ENCODE results near the gene RPL11. TPM values are rescaled to one million over a fixed set of nuclear protein-coding genes. Genes with fewer than 3 reads are reported as not detected.
A peak's percentile ranks its signal among the peaks of the same experiment; 100 is the strongest.
"Not testable (repeated sequence)": the region's sequence is repeated elsewhere in the genome, so short reads cannot be mapped to it uniquely, and the experiment has no call there.

RPL11 gene
- total RNA-seq, 1 experiment from 2014 or later = 757 TPM

DNA sequence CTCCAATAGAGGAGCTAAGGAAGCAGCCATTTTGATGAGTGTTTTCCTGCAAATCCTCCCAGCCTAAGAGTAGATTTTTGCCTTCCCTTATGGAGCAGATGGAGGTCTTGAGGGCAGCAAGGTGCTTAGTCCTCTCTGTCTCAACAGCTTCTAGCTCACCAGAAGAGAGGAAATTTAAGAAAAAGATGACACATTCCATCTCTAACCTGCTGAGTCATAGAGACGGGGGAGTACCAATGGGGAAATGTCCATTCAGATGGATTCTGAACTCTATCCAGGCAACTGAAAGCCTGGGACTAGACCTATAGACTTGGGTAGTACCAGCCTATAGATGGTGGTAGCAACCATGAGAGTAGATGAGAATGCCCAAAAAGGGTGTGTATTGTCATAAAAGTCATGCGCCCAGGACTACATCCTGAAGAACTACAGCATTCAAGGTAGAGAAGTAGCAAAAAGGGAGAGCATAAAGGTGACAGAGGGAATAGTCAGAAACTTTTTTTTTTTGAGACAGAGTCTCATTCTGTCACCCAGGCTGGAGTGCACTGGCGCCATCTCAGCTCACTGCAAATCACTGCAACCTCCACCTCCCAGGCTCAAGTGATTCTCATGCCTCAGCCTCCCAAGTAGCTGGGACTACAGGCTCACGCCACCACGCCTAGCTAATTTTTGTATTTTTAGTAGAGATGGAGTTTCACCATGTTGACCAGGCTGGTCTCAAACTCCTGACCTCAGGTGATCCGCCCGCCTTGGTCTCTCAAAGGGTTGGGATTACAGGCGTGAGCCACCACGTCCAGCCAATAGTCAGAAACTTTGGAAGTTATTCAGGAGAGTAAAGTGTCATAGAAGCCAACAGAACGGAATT is 41.0 kb downstream of the RPL11 start:
- DNase-seq (ENCODE audit: low read depth) = peak; percentile 37

DNA sequence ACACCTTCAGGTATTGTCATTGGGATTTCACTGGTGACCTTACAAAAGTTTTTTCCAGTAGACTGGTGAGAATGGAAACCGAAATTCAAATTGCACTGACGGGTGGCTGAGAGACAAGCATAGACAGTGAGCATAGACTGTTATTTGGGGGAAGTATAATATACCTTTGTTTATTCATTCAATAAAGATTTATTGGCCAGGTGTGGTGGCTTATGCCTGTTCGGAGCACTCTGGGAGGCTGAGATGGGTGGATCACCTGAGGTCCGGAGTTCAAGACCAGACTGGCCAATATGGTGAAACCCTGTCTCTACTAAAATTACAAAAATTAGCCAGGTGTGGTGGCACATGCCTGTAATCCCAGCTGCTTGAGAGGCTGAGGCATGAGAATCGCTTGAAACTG is 41.7 kb downstream of the RPL11 start:
- DNase-seq (ENCODE audit: low read depth) = not testable (repeated sequence)

DNA sequence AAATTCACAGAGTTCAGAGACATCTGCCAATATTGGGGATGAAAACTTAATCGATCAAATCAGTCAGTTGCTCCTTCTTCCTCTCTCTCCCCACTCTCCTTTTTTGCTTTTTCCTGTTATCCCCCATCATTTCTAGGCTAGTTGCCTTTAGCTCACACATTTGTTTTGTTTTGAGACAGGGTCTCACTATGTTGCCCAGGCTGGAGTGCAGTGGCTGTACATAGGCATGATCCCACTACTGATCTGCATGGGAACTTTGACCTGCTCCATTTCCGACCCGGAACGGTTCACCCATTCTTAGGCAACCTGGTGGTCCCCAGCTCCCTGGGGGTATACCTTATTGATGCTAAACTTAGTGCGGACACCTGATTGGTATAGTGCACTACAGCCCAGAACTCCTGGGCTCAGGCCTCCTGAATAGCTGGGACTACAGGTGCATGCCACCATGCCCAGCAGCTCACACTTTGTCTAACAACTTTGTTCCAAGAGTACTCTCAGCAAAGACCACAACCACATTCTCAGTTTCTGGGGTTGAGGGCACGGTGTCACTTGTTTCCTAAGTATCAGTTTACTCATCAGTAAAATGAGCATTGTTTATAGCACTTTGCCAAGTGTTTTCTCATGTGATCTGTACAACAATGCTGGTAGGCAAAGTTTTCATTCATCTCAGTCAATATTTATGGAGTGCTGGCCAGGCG is 45.0 kb downstream of the RPL11 start:
- no peak for DNase-seq (ENCODE audit: low read depth)

DNA sequence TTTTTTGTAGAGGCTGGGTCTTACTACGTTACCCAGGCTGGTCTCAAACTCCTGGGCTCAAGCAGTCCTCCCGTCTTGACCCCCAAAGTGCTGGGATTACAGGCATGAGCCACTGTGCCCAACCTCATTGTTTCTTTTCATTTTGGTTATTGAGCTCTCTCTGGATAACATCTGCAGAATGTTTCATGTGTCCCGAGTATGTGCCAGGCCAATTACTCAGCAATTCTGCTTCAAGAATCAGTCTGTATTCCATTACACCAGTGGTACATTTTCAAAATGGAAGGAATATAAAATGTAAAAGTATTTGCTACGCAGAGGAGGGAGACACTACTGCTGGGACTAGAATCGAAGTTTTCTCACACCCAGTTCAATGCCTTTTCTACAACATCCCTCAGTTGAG is 50.0 kb downstream of the RPL11 start:
- no peak for DNase-seq (ENCODE audit: low read depth)

DNA sequence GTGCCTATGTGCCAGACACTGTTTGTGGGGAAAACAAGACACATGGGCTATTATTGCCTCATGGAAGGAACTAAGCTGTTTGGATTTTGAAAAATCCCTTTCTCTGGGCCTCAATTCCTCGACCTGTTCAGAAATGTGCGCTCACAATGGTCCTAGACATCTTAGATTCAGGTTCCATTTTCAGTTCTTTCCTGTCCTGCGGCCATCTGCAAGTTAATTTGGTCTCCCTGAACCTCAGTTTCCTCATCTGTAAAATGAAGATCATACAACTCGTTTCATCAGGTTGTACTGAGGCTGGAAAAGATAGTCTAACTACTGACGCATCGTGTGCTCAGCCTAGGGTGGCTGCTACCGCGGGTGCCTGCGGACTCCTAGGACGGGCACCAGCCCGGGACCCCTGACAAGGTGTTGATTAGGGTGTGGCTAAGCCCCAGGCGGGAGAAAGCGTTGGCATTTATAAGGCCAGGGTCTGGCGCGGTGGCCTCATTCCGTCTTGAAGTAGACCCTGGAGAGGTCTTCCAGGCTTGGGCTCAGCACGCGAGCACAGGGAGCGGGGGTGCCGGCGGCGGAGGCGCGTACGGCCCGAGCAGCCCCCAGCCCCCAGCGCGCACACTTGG is 51.2 kb downstream of the RPL11 start:
- no peak for DNase-seq (ENCODE audit: low read depth)

DNA sequence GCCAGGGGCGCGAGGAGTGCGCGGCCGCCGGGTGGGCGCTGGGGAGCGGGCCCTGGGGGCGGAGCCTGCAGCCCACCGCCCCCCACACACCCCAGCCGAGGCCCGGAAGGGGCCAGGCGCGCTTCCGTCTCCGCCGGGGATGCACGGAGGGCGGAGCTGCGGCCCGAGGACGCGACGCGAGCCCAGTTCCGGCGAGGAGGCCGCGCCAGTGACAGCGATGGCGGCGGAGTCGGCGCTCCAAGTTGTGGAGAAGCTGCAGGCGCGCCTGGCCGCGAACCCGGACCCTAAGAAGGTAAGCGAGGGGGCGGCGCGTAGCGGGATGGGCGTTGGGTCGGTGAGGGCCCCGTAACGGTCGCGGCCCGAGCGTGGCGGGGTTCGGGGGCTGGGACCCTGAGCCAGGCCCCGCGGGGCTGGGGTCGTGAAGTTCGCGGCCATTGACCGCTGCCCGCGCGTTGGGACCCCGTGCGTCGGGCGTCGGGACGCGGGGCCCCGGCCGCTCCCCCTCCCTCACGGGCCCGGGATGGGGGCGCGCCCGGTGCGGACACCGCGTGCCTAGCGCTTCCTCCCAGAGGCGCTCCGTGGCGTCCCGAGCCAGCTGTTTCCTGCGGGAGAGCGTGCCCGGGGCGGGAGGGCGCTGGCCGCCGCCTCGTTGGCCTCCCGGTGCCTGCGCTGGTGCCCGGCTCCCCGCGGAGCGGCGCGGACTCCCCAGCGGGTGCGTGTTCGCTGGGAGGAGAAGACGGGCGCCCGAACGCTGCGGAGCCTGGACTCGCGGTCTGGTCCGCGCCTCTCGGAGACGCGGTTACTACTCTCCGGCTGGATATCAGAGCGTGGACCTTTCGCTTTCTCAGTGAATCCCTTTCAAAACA is 51.9 kb downstream of the RPL11 start, which contains the start of gene ELOA:
ELOA (plus strand) TSS at position 185 of the 866 bp plus-strand sequence; CDS start at position 218, 33 bp downstream.
- DNase-seq (ENCODE audit: low read depth) = peak; percentile 59

DNA sequence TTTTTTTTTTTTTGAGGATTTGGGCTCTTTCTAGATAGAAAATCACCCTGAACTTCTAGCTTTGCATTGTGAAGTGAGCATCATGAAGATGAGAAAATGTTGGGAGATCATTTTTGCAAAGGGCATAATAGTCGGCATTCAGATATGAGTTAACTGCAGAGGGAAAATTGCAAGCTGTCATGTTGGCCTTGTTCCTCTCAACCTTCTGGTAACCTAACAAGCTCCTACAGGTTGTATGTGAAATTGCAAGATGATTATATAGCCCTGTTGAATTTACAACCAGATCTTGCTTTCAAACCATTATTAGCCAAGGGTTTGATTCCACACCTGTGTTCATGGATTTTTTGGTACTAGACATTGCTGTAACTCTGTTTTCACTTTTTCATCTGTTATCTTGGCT is 53.9 kb downstream of the RPL11 start:
- peak; percentile 41 for DNase-seq (ENCODE audit: low read depth)

Other genes starting within 250 kb of the RPL11 start
- 21.9 and 27.8 TPM in 2 replicates for gene ASAP3, start 207.6 kb upstream of the RPL11 start, total RNA-seq (2014; rRNA removed)
- 6.2 and 6.6 TPM in 2 replicates for gene E2F2, start 160.6 kb upstream of the RPL11 start, total RNA-seq (2014; rRNA removed)
- 335 and 553 TPM in 2 replicates for gene ID3, start 132.3 kb upstream of the RPL11 start, total RNA-seq (2014; rRNA removed)
- gene ELOA, start 51.7 kb downstream of the RPL11 start, total RNA-seq (2014; rRNA removed) = 54.2 and 57.1 TPM in 2 replicates
- 52.5 and 84.5 TPM in 2 replicates for gene PITHD1, start 86.6 kb downstream of the RPL11 start, total RNA-seq (2014; rRNA removed)
- 82.7 and 85.0 TPM in 2 replicates for gene LYPLA2, start 99.3 kb downstream of the RPL11 start, total RNA-seq (2014; rRNA removed)
- gene GALE, start 108.9 kb downstream of the RPL11 start, total RNA-seq (2014; rRNA removed) = 65.3 and 67.6 TPM in 2 replicates
- 34.1 and 40.2 TPM in 2 replicates for gene HMGCL, start 133.6 kb downstream of the RPL11 start, total RNA-seq (2014; rRNA removed)
- gene FUCA1, start 176.5 kb downstream of the RPL11 start, total RNA-seq (2014; rRNA removed) = 17.7 and 20.6 TPM in 2 replicates
- gene CNR2, start 221.6 kb downstream of the RPL11 start, total RNA-seq (2014; rRNA removed) = under 0.01 TPM in 1 of 2 replicates, not detected in the other

All from LHCN-M2 (cell line).